ENCODE data around the gene CRIP3.

Gene CRIP3

GRCh38 chr6:43280234-43280633 is 28.4 kb downstream of the CRIP3 start:
- Histone ChIP-seq H3K9me2 (replicated peaks; ENCODE audit: insufficient read depth, low read length) (no peaks in the 10 kb centered on the region), H2AFZ (ENCODE audit: low read depth, low read length, severe bottlenecking) (no peak overlapping the region), H3K9ac (ENCODE audit: low read length) (no peak overlapping the region), H3K27ac (ENCODE audit: low read depth, low read length) (no peak overlapping the region), H4K20me1 (ENCODE audit: low read depth, low read length) (no peaks in the 10 kb centered on the region), H3K27me3 (ENCODE audit: low read length) (no peaks in the 10 kb centered on the region), H3K9me3 (ENCODE audit: insufficient read depth, low read length) (no peaks in the 10 kb centered on the region), H3K36me3 (ENCODE audit: low read length) (no peaks in the 10 kb centered on the region), H3K4me2 (ENCODE audit: low read depth, low read length, poor library complexity, severe bottlenecking) (no peak overlapping the region), H3F3A (ENCODE audit: insufficient read depth) (no peaks in the 10 kb centered on the region), H3K4me3 (ENCODE audit: insufficient read depth, low read length, poor library complexity, severe bottlenecking) (no peak overlapping the region), H3K79me2 (ENCODE audit: insufficient read depth, low read length) (no peaks in the 10 kb centered on the region)
- TF ChIP-seq CTCF (IDR thresholded peaks at IDR 0.05; ENCODE audit: insufficient read depth, low read length, poor library complexity, severe bottlenecking) (no peak), EZH2phosphoT487 (conservative IDR thresholded peaks at IDR 0.05; ENCODE audit: low read length) (no peak)

- H3K36me3 ChIP-seq (ENCODE audit: low read length), result no peaks in the 10 kb centered on the region
- H3K4me2 ChIP-seq (ENCODE audit: low read depth, low read length, poor library complexity, severe bottlenecking), result no peak overlapping the region
- H3K4me3 ChIP-seq (ENCODE audit: insufficient read depth, low read length, poor library complexity, severe bottlenecking), result no peak overlapping the region
- no peaks in the 10 kb centered on the region for H3K27me3 ChIP-seq (ENCODE audit: low read length)
- H4K20me1 ChIP-seq (ENCODE audit: low read depth, low read length), result no peaks in the 10 kb centered on the region
- no peak overlapping the region for H3K27ac ChIP-seq (ENCODE audit: low read depth, low read length)
- no peaks in the 10 kb centered on the region for H3K9me2 ChIP-seq (replicated peaks; ENCODE audit: insufficient read depth, low read length)
- no peak overlapping the region for H2AFZ ChIP-seq (ENCODE audit: low read depth, low read length, severe bottlenecking)
- H3K79me2 ChIP-seq (ENCODE audit: insufficient read depth, low read length), result no peaks in the 10 kb centered on the region
- H3F3A ChIP-seq (ENCODE audit: insufficient read depth), result no peaks in the 10 kb centered on the region
- TF ChIP-seq EZH2phosphoT487 (conservative IDR thresholded peaks at IDR 0.05; ENCODE audit: low read length) (no peak), CTCF (IDR thresholded peaks at IDR 0.05; ENCODE audit: insufficient read depth, low read length, poor library complexity, severe bottlenecking) (no peak)
- no peaks in the 10 kb centered on the region for H3K9me3 ChIP-seq (ENCODE audit: insufficient read depth, low read length)
- H3K9ac ChIP-seq (ENCODE audit: low read length), result no peak overlapping the region
These were observed 30.0 kb downstream of the CRIP3 start for GRCh38 chr6:43278524-43279078.

GRCh38 chr6:43277643-43278523 is 30.7 kb downstream of the CRIP3 start:
- no peak overlapping the region for H3K4me2 ChIP-seq (ENCODE audit: low read depth, low read length, poor library complexity, severe bottlenecking)
- no peak overlapping the region for H2AFZ ChIP-seq (ENCODE audit: low read depth, low read length, severe bottlenecking)
- H3K4me3 ChIP-seq (ENCODE audit: insufficient read depth, low read length, poor library complexity, severe bottlenecking), result no peak overlapping the region
- H4K20me1 ChIP-seq (ENCODE audit: low read depth, low read length), result no peaks in the 10 kb centered on the region
- no peaks in the 10 kb centered on the region for H3K27me3 ChIP-seq (ENCODE audit: low read length)
- H3K27ac ChIP-seq (ENCODE audit: low read depth, low read length), result no peak overlapping the region
- H3K79me2 ChIP-seq (ENCODE audit: insufficient read depth, low read length), result no peaks in the 10 kb centered on the region
- no peaks in the 10 kb centered on the region for H3F3A ChIP-seq (ENCODE audit: insufficient read depth)
- H3K9me2 ChIP-seq (replicated peaks; ENCODE audit: insufficient read depth, low read length), result no peaks in the 10 kb centered on the region
- no peak overlapping the region for H3K9ac ChIP-seq (ENCODE audit: low read length)
- TF ChIP-seq CTCF (IDR thresholded peaks at IDR 0.05; ENCODE audit: insufficient read depth, low read length, poor library complexity, severe bottlenecking) (no peak), EZH2phosphoT487 (conservative IDR thresholded peaks at IDR 0.05; ENCODE audit: low read length) (no peak)
- no peaks in the 10 kb centered on the region for H3K36me3 ChIP-seq (ENCODE audit: low read length)
- H3K9me3 ChIP-seq (ENCODE audit: insufficient read depth, low read length), result no peaks in the 10 kb centered on the region

Measured in SU-DHL-6 (cell line).